Fibroblast of mammary gland (primary cell): ENCODE data around the gene CLPTM1.

Experiments
- DNase-seq: peaks from one replicate; pipeline ENCODE4 v3.0.0-alpha.2; 2010; ENCODE audit warnings: low read depth
- H3K4me3 ChIP-seq: 2 replicates; pipeline ENCODE4 v1.5.1; 2011; ENCODE audit warnings: low read depth, mild to moderate bottlenecking, low read length, moderate library complexity; ENCODE audit not compliant: control insufficient read depth
- CTCF ChIP-seq: conservative IDR thresholded peaks from 2 replicates; pipeline ENCODE4 v1.5.1; 2011; ENCODE audit warnings: low read depth, low read length, inconsistent platforms; ENCODE audit not compliant: control insufficient read depth, insufficient read depth

CLPTM1 gene

DNA sequence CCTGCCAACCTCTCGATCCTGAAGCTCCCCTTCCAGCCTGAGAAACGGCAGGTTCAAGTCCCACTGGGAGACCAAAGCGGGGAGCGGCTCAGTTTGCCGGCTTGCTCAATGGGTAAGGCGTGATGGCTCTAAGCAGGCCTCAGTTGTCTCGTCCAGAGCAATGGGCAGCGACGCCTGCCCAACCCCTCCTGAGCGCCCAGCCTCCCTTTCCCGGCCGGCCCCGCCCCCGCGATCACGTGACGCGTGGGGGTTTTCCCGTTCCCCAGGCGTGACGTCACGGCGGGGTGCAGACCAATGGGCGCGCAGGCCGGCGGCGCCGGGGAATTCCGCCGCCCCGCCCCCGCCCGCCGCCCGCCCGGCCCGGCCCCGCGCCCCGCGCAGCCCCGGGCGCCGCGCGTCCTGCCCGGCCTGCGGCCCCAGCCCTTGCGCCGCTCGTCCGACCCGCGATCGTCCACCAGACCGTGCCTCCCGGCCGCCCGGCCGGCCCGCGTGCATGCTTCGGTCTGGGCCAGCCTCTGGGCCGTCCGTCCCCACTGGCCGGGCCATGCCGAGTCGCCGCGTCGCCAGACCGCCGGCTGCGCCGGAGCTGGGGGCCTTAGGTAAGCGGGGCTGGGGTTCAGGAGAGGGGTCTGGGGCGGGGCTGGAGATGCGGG, 46.0 kb downstream of the CLPTM1 start, which contains the start of gene RELB:
RELB (plus strand) TSS at position 378 of the 653 bp plus-strand sequence; CDS start at position 494, 116 bp downstream.
- TF ChIP-seq CTCF: no peak
- peak within 1 kb of the TSS; percentile 58 for H3K4me3 ChIP-seq
- DNase-seq: peak; percentile 78

DNA sequence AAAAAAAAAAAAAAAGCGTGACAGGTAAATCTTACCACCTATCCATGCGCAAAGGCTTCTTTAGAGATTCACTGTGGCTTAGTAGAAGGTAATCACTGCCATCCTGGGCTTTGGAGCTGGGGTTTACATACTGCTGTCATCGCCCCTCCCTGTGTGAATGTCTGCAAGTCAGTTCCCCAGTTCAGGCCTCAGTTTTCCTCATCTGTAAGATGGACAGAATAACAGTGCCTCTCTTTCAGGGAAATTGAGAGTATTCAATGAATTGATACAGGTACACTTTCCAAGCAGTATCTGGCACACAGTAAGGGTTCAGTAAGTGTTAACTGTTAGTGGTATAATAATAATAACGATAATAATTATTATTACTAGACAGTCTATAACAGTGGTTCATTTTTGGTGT, 48.3 kb downstream of the CLPTM1 start:
- no peak overlapping the region for H3K4me3 ChIP-seq
- TF ChIP-seq CTCF: no peak
- no peak for DNase-seq

GRCh38 chr19:45005787-45006186, 50.6 kb downstream of the CLPTM1 start:
- TF ChIP-seq CTCF: no peak
- DNase-seq: no peak
- H3K4me3 ChIP-seq: no peak overlapping the region

- DNase-seq: no peak
- no peak overlapping the region for H3K4me3 ChIP-seq
- TF ChIP-seq CTCF: no peak
These were observed 53.4 kb downstream of the CLPTM1 start for GRCh38 chr19:45008552-45008951.

DNA sequence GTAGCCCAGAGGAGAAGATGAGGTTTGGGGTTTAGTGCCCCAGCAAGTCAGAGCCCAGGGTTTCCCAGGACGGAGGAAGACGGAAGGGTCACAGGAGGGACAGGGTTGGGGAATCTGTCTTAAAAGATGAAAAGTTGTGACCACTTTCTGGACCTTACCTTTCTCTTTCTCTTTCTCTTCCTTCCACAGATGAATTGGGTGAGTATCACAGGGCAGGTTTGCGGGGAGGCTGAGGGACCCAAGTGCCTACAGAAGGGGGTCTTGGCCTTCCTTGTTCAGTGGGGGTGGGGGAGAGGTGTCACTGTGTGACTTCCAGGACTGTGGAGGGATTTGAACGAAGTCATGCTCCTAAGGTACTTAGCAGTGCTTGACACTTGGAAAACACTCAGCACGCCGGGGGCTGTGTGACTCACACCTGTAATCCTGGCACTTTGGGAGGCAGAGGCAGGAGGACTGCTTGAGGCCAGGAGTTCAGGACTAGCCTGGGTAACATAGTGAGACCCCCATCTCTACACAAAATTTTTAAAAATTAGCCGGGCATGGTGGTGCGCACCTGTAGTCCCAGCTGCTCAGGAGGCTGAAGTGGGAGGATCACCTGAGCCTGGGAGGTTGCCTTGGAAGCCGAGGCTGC, 54.6 kb downstream of the CLPTM1 start:
- no peak for TF ChIP-seq CTCF
- no peak for DNase-seq
- H3K4me3 ChIP-seq: no peak overlapping the region

- H3K4me3 ChIP-seq: no peak overlapping the region
- TF ChIP-seq CTCF: no peak
- DNase-seq: no peak
These were observed 55.1 kb downstream of the CLPTM1 start for GRCh38 chr19:45010306-45010705.
